HepG2 (cell line): ENCODE measurements around the gene FUT3. TPM values are rescaled to one million over a fixed set of nuclear protein-coding genes. Genes with fewer than 3 reads are reported as not detected.

Source experiments
- AGO1 ChIP-seq: fragments of 200-400 bp; formaldehyde crosslinking; IDR thresholded peaks from 2 replicates; pipeline ENCODE4 v1.6.1; 2017; ENCODE audit warnings: mild to moderate bottlenecking, low read depth, low read length, moderate library complexity; ENCODE audit not compliant: poor library complexity, severe bottlenecking
- ATF2 ChIP-seq: sonication (generic); formaldehyde crosslinking; IDR thresholded peaks from 2 replicates; pipeline ENCODE4 v1.4.0; 2020; ENCODE audit warnings: missing genetic modification reagents
- LCORL ChIP-seq, 2 experiments: fragments of 450-650 bp in 1 of 2; sonication (generic) in 1 of 2; formaldehyde crosslinking in 1 of 2; IDR thresholded peaks; 2 replicates each; pipeline versions ENCODE4 v1.5.0 to v1.6.1; 2017 to 2020; ENCODE audit warnings: antibody characterized with exemption in 1 of 2, missing genetic modification reagents in 1 of 2
- MED13 ChIP-seq: sonication (generic); formaldehyde crosslinking; IDR thresholded peaks from 2 replicates; pipeline ENCODE4 v1.5.0; 2020; ENCODE audit warnings: missing genetic modification reagents
- RFXAP ChIP-seq: sonication (generic); formaldehyde crosslinking; IDR thresholded peaks from 2 replicates; pipeline ENCODE4 v1.4.0; 2020; ENCODE audit warnings: missing genetic modification reagents, borderline replicate concordance
- TEAD2 ChIP-seq: sonication (generic); formaldehyde crosslinking; IDR thresholded peaks from 2 replicates; pipeline ENCODE4 v1.9.0; 2021; ENCODE audit warnings: missing genetic modification reagents
- TIGD3 ChIP-seq: sonication (generic); formaldehyde crosslinking; IDR thresholded peaks from 2 replicates; pipeline ENCODE4 v1.5.1; 2020; ENCODE audit warnings: mild to moderate bottlenecking, missing genetic modification reagents, borderline replicate concordance
- ZFP62 ChIP-seq: sonication (generic); formaldehyde crosslinking; IDR thresholded peaks from 2 replicates; pipeline ENCODE4 v1.4.0; 2020; ENCODE audit warnings: missing genetic modification reagents
- ZNF432 ChIP-seq: sonication (generic); formaldehyde crosslinking; IDR thresholded peaks from 2 replicates; pipeline ENCODE4 v1.5.0; 2020; ENCODE audit warnings: missing genetic modification reagents, mild to moderate bottlenecking, borderline replicate concordance
- ZNF670 ChIP-seq: sonication (generic); formaldehyde crosslinking; IDR thresholded peaks from 2 replicates; pipeline ENCODE4 v1.8.0; 2022; ENCODE audit warnings: mild to moderate bottlenecking, missing genetic modification reagents, borderline replicate concordance
- ZNF776 ChIP-seq: sonication (generic); formaldehyde crosslinking; IDR thresholded peaks from 2 replicates; pipeline ENCODE4 v1.4.0; 2020; ENCODE audit warnings: mild to moderate bottlenecking, missing genetic modification reagents
- polyA plus RNA-seq, 8 experiments: library from polyadenylated mRNA; depleted of rRNA in 3 of 8; stranded (reverse) in 7 of 8; unstranded in 1 of 8; fragments of >200 nt; fragmentation: Illumina TruSeq in 4 of 8; extraction: Trizol in 4 of 8; gene quantifications; 2 replicates each; pipeline versions ENCODE4 v1.2.1 to v1.2.3, GENCODE V29; 2011 to 2016; ENCODE audit warnings: low read depth in 4 of 8, missing spikeins in 1 of 8, mixed read lengths in 1 of 8; ENCODE audit not compliant: insufficient read depth in 1 of 8
- total RNA-seq, 5 experiments: library from RNA; depleted of rRNA; stranded (reverse); fragments of >200 nt; fragmentation: Illumina TruSeq; extraction: Trizol; gene quantifications; 2 replicates each; pipeline ENCODE4 v1.2.3, GENCODE V29; 2016; ENCODE audit warnings: low read depth in 1 of 5

The FUT3 gene
- total and polyA plus RNA-seq, 2 of the 13 experiments (the other 11 are each of a cell fraction or from before 2014, with no cell fraction given): 0.53 to 1.1 TPM

GRCh38 chr19:5827342-5827890, 23.8 kb downstream of the FUT3 start (continued):
- TF ChIP-seq ZNF670 (0 out of 2 replicates have a peak, but pooled peaks have one; percentile 31), ZFP62 (CRISPR knock-in tag) (no peak), TIGD3 (CRISPR knock-in tag) (no peak), ZNF432 (CRISPR knock-in tag) (no peak), MED13 (CRISPR knock-in tag) (0 out of 2 replicates have a peak, but pooled peaks have one; percentile 14), AGO1 (no peak), TEAD2 (CRISPR knock-in tag) (no peak), ZNF776 (CRISPR knock-in tag) (no peak), RFXAP (CRISPR knock-in tag) (no peak), LCORL (IDR thresholded peaks at IDR 0.05) (no peak), LCORL (CRISPR knock-in tag; IDR thresholded peaks at IDR 0.05) (no peak), ATF2 (no peak)
